Coronary artery (tissue), 2 donors: ENCODE results near the gene GAS6.

Experiments used
- DNase-seq: peaks from one replicate; pipeline ENCODE4 v3.0.0-alpha.2; 2017; ENCODE audit warnings: low spot score
- H3K27ac ChIP-seq, 2 donors: fragments of 200-600 bp; sonication (generic); one replicate each; pipeline ENCODE4 v1.5.1; 2016 to 2019
- H3K4me3 ChIP-seq: fragments of 200-600 bp; sonication (generic); 2 replicates; pipeline ENCODE4 v1.5.1; 2016; ENCODE audit warnings: mild to moderate bottlenecking, moderate library complexity
- TF ChIP-seq, protein P1 (sequence below): fragments of 200-600 bp; sonication (generic); IDR thresholded peaks from one replicate; pipeline ENCODE4 v1.5.1; 2019; ENCODE audit warnings: antibody characterized with exemption

The GAS6 gene

DNA sequence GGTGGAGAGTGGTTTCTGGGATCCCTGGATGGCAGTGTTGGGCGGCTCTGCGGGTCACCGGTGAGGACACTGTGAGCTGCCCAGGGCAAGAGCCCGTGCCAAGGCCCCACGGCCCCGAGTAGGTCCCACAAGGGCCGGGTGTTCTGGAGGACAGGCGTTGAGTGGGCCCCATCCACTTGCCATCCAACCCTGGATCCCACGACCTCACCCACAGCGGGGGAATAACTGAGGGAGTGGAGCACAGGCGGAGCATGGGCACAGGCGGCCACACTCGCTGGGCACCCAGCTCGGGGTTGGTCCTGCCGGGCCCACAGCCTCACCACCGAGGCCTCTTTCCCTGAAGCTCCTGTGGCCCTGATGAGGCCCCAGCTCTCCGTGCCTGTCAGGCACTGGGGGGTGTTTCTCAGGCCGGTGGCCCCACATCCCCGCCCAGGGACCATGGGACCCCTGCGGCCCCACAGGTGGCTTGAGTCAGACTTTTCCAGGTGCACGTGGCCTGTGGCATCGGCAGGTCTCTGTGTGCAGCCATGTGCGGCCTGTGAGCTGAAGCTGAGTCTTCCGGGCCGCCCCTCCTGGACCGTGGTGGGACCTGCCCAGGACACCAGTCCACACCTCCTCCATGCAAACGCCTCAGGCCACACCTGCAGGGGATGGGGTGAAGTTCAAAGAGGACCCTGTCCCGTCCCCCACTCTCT, 88.3 kb downstream of the GAS6 start:
- Histone ChIP-seq H3K4me3 (no peak overlapping the region), H3K27ac (no peak overlapping the region)
- TF ChIP-seq, protein P1, sequence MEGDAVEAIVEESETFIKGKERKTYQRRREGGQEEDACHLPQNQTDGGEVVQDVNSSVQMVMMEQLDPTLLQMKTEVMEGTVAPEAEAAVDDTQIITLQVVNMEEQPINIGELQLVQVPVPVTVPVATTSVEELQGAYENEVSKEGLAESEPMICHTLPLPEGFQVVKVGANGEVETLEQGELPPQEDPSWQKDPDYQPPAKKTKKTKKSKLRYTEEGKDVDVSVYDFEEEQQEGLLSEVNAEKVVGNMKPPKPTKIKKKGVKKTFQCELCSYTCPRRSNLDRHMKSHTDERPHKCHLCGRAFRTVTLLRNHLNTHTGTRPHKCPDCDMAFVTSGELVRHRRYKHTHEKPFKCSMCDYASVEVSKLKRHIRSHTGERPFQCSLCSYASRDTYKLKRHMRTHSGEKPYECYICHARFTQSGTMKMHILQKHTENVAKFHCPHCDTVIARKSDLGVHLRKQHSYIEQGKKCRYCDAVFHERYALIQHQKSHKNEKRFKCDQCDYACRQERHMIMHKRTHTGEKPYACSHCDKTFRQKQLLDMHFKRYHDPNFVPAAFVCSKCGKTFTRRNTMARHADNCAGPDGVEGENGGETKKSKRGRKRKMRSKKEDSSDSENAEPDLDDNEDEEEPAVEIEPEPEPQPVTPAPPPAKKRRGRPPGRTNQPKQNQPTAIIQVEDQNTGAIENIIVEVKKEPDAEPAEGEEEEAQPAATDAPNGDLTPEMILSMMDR = no peak
- DNase-seq = no peak

DNA sequence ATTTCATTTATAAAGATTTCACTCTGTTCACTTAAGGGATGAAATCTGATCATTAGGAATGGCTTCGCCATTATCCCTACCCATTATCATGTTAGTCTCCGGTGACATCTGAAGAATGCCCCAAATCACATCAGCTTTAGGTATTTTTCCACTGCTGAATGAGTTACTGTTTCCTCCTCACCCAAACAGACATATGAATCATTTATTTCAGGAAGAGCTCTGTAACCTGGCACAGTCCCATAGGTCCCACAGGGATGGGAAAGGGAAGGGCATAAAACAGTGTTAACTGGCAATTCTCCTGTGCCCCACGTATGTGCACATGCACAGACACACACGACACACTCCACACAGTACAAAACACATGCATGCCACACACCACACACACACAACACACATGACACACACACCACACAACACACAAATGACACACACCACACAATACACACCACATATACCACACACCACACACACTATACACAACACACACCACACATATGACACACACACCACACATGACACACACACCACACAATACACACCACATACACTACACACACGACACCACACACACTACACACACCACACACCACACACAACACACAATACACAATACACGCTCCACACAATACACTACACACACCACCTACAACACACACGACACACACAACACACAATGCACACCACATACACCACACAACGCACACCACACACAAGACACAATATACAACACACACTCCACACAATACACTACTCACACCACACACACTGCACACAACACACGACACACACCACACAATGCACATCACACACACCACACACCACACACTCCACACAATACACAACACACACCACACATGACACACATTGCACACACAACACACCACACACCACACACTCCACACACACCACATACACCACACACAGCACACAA, 89.4 kb downstream of the GAS6 start:
- Histone ChIP-seq H3K27ac (no peak overlapping the region), H3K4me3 (no peak overlapping the region)
- TF ChIP-seq, protein P1 = no peak
- DNase-seq = no peak

DNA sequence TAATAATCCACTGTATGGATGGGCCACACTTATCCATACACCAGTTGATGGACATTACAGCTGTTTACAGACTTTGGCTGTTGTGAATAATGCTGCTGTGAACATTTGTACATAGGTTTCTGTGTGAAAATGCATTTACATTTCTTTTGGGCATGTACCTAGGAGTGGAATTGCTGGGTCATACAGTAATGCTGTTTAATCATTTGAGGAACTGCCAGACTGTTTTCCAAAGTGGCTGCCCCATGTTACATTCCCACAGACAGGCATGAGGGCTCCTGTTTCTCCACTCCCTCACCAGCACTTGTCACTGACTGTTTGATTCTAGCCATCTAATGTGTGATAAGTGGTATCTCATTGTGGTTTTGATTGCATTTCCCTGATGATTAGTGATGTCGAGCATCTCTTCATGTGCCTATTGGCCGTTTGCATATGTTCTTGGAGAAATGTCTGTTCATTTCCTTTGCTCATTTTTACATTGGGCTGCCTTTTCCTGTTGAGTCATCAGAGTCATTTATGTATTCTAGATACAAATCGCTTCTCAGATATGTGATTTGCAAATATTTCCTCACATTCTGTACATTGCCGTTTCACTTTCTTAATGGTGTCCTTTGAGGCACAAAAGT, 92.1 kb downstream of the GAS6 start:
- no peak for DNase-seq
- H3K27ac ChIP-seq = no peak overlapping the region

DNA sequence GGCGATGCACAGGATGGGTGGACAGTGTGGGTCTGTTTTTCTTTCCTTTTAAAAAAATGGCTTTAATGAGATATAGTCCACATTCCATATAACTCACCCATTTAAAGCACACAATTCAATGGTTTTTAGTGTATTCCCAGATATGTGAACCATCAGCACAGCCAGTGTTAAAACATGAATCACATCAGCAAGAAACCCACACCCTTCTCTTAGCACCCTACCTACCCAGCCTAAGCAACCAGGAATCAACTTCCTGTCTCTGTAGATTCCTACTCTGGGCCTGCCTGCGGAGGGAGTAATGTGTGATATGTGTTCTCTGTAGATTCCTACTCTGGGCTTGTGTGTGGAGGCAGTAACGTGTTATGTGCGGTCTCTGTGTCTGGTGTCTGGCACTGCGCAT, 92.9 kb downstream of the GAS6 start:
- no peak for DNase-seq
- H3K4me3 ChIP-seq = no peak overlapping the region
- TF ChIP-seq, protein P1 = no peak
- H3K27ac ChIP-seq = no peak overlapping the region

More for the DNA sequence above, 92.1 kb downstream of the GAS6 start:
- TF ChIP-seq, protein P1 = no peak
- no peak overlapping the region for H3K4me3 ChIP-seq
